HCT116 (cell line): ENCODE measurements around the gene ATP2A3. TPM values are rescaled to one million over a fixed set of nuclear protein-coding genes. Genes with fewer than 3 reads are reported as not detected.

Experiments
- ATAC-seq: fragments of 200-7000 bp; cut with Tn5 transposase; 2 replicates; pipeline ENCODE4 v1.9.1; 2020; ENCODE audit warnings: mild to moderate bottlenecking, moderate library complexity
- BruUV-seq: library from RNA; stranded (reverse); fragments of 400-500 nt; replicated peaks from 2 replicates; lab custom pipeline; 2021; lab: Mats Ljungman, UMichigan
- CTCF ChIA-PET: fragments of 300-600 bp; sonication (Branson Sonifier 250); formaldehyde crosslinking; loops from one replicate; lab custom pipeline; 2021; ENCODE audit warnings: antibody characterized with exemption; lab: Charles Lee
- POLR2A ChIA-PET: fragments of 300-600, 350-600 bp; sonication (Branson Sonifier 250); formaldehyde crosslinking; loops from one replicate; lab custom pipeline; 2021; ENCODE audit warnings: antibody characterized with exemption; lab: Charles Lee
- RAD21 ChIA-PET, 2 experiments: fragments of 300-600 bp; sonication (Branson Sonifier 250); formaldehyde crosslinking; loops; one replicate each; lab custom pipeline; 2023; ENCODE audit warnings: low total read pairs in 2 of 2; ENCODE audit not compliant: uncharacterized antibody in 2 of 2, unreplicated experiment in 2 of 2, low non-redundant PET in 1 of 2; lab: Charles Lee
- DNase-seq: peaks from one replicate; pipeline ENCODE4 v3.0.0-alpha.2; 2010; ENCODE audit warnings: low read depth, low spot score
- H2AFZ ChIP-seq: fragments of 200-600 bp; shearing (Covaris generic), sonication (generic); 2 replicates; pipeline ENCODE4 v1.6.1; 2017; ENCODE audit warnings: low read depth, mixed run types, mixed read lengths, antibody characterized with exemption, low read length; ENCODE audit not compliant: poor library complexity, severe bottlenecking
- H3K27ac ChIP-seq: 2 replicates; pipeline ENCODE4 v1.5.1; 2012; ENCODE audit warnings: low read depth, low read length
- H3K27me3 ChIP-seq: fragments of 200-600 bp; sonication (generic); 2 replicates; pipeline ENCODE4 v1.6.1; 2016; ENCODE audit warnings: mixed run types, low read length, mixed read lengths; ENCODE audit not compliant: insufficient read depth
- H3K36me3 ChIP-seq, 2 experiments: fragments of 200-500 bp in 1 of 2; fragments of 200-600 bp in 1 of 2; sonication (Bioruptor generic) in 1 of 2; sonication (generic) in 1 of 2; 2 replicates each; pipeline versions ENCODE4 v1.5.1 to v1.6.1; 2014 to 2016; ENCODE audit warnings: low read length in 2 of 2, inconsistent platforms in 1 of 2, mixed read lengths in 1 of 2, mixed run types in 1 of 2; ENCODE audit not compliant: insufficient read depth in 2 of 2, control insufficient read depth in 1 of 2
- H3K4me1 ChIP-seq, 2 experiments: fragments of 200-600 bp in 1 of 2; sonication (generic) in 1 of 2; 2 replicates each; pipeline versions ENCODE4 v1.5.1 to v1.6.1; 2012 to 2017; ENCODE audit warnings: low read length in 2 of 2, inconsistent platforms in 1 of 2, mild to moderate bottlenecking in 1 of 2, mixed read lengths in 1 of 2, mixed run types in 1 of 2, moderate library complexity in 1 of 2; ENCODE audit not compliant: insufficient read depth in 2 of 2, control insufficient read depth in 1 of 2
- H3K4me2 ChIP-seq: fragments of 200-600 bp; sonication (generic); 2 replicates; pipeline ENCODE4 v1.6.1; 2017; ENCODE audit warnings: mixed run types, low read length, mixed read lengths
- H3K4me3 ChIP-seq, 2 experiments: fragments of 200-600 bp in 1 of 2; sonication (generic) in 1 of 2; replicated peaks in 1 of 2; 2 replicates each; pipeline ENCODE4 v1.5.1; 2011 to 2016; ENCODE audit warnings: low read length in 2 of 2, control low read depth in 1 of 2, low read depth in 1 of 2, mild to moderate bottlenecking in 1 of 2, mixed read lengths in 1 of 2, mixed run types in 1 of 2
- H3K79me2 ChIP-seq: fragments of 200-600 bp; sonication (generic); 2 replicates; pipeline ENCODE4 v1.6.1; 2017; ENCODE audit warnings: mild to moderate bottlenecking, mixed run types, low read length, moderate library complexity, mixed read lengths; ENCODE audit not compliant: insufficient read depth
- H3K9ac ChIP-seq: fragments of 200-600 bp; sonication (generic); 2 replicates; pipeline ENCODE4 v1.6.1; 2016; ENCODE audit warnings: low read length, mixed read lengths
- H3K9me2 ChIP-seq: fragments of 200-600 bp; sonication (generic), shearing (Covaris generic); 2 replicates; pipeline ENCODE4 v1.6.1; 2017; ENCODE audit warnings: mixed run types, mild to moderate bottlenecking, moderate library complexity; ENCODE audit not compliant: insufficient read depth
- H3K9me3 ChIP-seq, 2 experiments: fragments of 200-500 bp in 1 of 2; fragments of 200-600 bp in 1 of 2; sonication (Bioruptor generic) in 1 of 2; sonication (generic) in 1 of 2; 2 replicates each; pipeline ENCODE4 v1.6.1; 2014 to 2017; ENCODE audit warnings: low read length in 2 of 2, mixed read lengths in 2 of 2, inconsistent platforms in 1 of 2, low read depth in 1 of 2, mild to moderate bottlenecking in 1 of 2, mixed run types in 1 of 2, moderate library complexity in 1 of 2; ENCODE audit not compliant: control insufficient read depth in 1 of 2, insufficient read depth in 1 of 2
- H4K20me1 ChIP-seq: fragments of 200-600 bp; sonication (generic), shearing (Covaris generic); 2 replicates; pipeline ENCODE4 v1.6.1; 2017; ENCODE audit warnings: mixed run types, mild to moderate bottlenecking, moderate library complexity; ENCODE audit not compliant: insufficient read depth
- CBX3 ChIP-seq: IDR thresholded peaks from 2 replicates; pipeline ENCODE4 v1.6.1; 2012; ENCODE audit warnings: low read depth
- CEBPB ChIP-seq: IDR thresholded peaks from 2 replicates; pipeline ENCODE4 v1.6.1; 2012; ENCODE audit warnings: low read depth
- CTCF ChIP-seq, 3 experiments: fragments of 200-600 bp in 1 of 3; sonication (generic) in 1 of 3; IDR thresholded peaks in 2 of 3; conservative IDR thresholded peaks in 1 of 3; 2 replicates each; pipeline ENCODE4 v1.5.1; 2012 to 2017; ENCODE audit warnings: low read depth in 2 of 3, low read length in 2 of 3, antibody characterized with exemption in 1 of 3, borderline replicate concordance in 1 of 3, control low read depth in 1 of 3, mild to moderate bottlenecking in 1 of 3, mixed read lengths in 1 of 3, mixed run types in 1 of 3, moderate library complexity in 1 of 3; ENCODE audit not compliant: insufficient read depth in 1 of 3
- EZH2 ChIP-seq: fragments of 200-600 bp; sonication (generic); IDR thresholded peaks from 2 replicates; pipeline ENCODE4 v1.6.1; 2017; ENCODE audit warnings: antibody characterized with exemption, mixed run types
- EZH2phosphoT487 ChIP-seq: fragments of 200-600 bp; IDR thresholded peaks from 2 replicates; pipeline ENCODE4 v1.6.1; 2018; ENCODE audit warnings: antibody characterized with exemption, borderline replicate concordance
- FOSL1 ChIP-seq: IDR thresholded peaks from 2 replicates; pipeline ENCODE4 v1.6.1; 2012; ENCODE audit warnings: low read depth
- JUND ChIP-seq: IDR thresholded peaks from 2 replicates; pipeline ENCODE4 v1.6.1; 2012
- POLR2A ChIP-seq: IDR thresholded peaks from 2 replicates; pipeline ENCODE4 v1.7.0; 2011; ENCODE audit warnings: borderline replicate concordance; ENCODE audit not compliant: insufficient read depth, insufficient read length; ENCODE audit errors: extremely low read depth
- POLR2AphosphoS5 ChIP-seq: IDR thresholded peaks from 2 replicates; pipeline ENCODE4 v1.6.1; 2011; ENCODE audit warnings: mild to moderate bottlenecking, low read depth, low read length, moderate library complexity
- RAD21 ChIP-seq: IDR thresholded peaks from 2 replicates; pipeline ENCODE4 v1.6.1; 2012; ENCODE audit warnings: low read depth, mild to moderate bottlenecking
- SIN3A ChIP-seq: IDR thresholded peaks from 2 replicates; pipeline ENCODE4 v1.6.1; 2012; ENCODE audit warnings: low read depth
- SP1 ChIP-seq: IDR thresholded peaks from 2 replicates; pipeline ENCODE4 v1.6.1; 2012; ENCODE audit warnings: low read depth
- SRF ChIP-seq: IDR thresholded peaks from 2 replicates; pipeline ENCODE4 v1.6.1; 2012; ENCODE audit warnings: low read depth
- YY1 ChIP-seq: IDR thresholded peaks from 2 replicates; pipeline ENCODE4 v1.6.1; 2011; ENCODE audit warnings: low read length, low read depth, moderate library complexity, mild to moderate bottlenecking; ENCODE audit not compliant: insufficient replicate concordance; ENCODE audit errors: extremely low read depth
- ZFX ChIP-seq: fragments of 450-650 bp; IDR thresholded peaks from 2 replicates; pipeline ENCODE4 v1.6.1; 2017
- ZNF274 ChIP-seq: fragments of 200-500 bp; sonication (Bioruptor generic); IDR thresholded peaks from 2 replicates; pipeline ENCODE4 v1.6.1; 2014; ENCODE audit warnings: mild to moderate bottlenecking, low read depth, low read length, inconsistent platforms
- intact Hi-C: fragments of 100-400 bp; cut with micrococcal nuclease; formaldehyde crosslinking; loops from 2 replicates; pipeline ENCODE4 v1.10.0; 2022
- total RNA-seq: library from RNA; stranded (reverse); gene quantifications from one replicate; pipeline ENCODE4 v1.2.1, GENCODE V29; 2021; ENCODE audit not compliant: unreplicated experiment
- TF ChIP-seq, protein P1 (sequence below): IDR thresholded peaks from 2 replicates; pipeline ENCODE4 v1.6.1; 2012
- TF ChIP-seq, protein P2 (sequence below): IDR thresholded peaks from 2 replicates; pipeline ENCODE4 v1.6.1; 2012; ENCODE audit warnings: low read depth
- TF ChIP-seq, protein P3 (sequence below): IDR thresholded peaks from 2 replicates; pipeline ENCODE4 v1.6.1; 2011; ENCODE audit warnings: mild to moderate bottlenecking, low read length, moderate library complexity; ENCODE audit not compliant: insufficient replicate concordance; ENCODE audit errors: extremely low read depth

ATP2A3 gene
- total RNA-seq, 1 experiment from 2014 or later: 23.1 TPM

DNA sequence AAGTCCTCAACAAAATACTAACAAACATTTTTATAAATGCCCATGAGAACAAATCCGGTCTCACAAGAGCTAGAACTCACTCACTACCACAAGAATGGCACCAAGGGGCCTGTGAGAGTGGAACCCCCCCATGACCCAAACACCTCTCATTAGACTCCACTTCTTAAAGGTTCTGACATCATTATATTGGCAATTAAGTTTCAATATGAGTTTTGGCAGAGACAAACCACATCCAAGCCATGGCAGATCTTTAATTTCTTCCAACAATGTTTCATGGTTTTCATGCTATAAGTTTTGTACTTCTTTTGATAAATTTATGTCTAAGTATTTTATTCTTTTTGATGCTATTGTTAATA is 30.0 kb upstream of the ATP2A3 start:
- Histone ChIP-seq H3K9ac (no peak overlapping the region), H4K20me1 (no peaks in the 10 kb centered on the region), H3K4me2 (no peak overlapping the region), H3K9me2 (no peaks in the 10 kb centered on the region), H3K4me1 (no peaks in the 10 kb centered on the region), H3K27ac (no peak overlapping the region), H2AFZ (no peak overlapping the region), H3K79me2 (no peaks in the 10 kb centered on the region), H3K36me3 (no peaks in the 10 kb centered on the region), H3K27me3 (no peaks in the 10 kb centered on the region), H3K9me3 (no peaks in the 10 kb centered on the region), H3K4me3 (no peak overlapping the region)
- intact Hi-C loops: no loop called here
- ChIA-PET RAD21 (no interaction called here), CTCF (no interaction called here), POLR2A (no interaction called here)
- no peak for TF ChIP-seq JUND
- TF ChIP-seq SRF: no peak
- no peak for TF ChIP-seq EZH2phosphoT487
- TF ChIP-seq CEBPB: no peak
- TF ChIP-seq CTCF (IDR thresholded peaks at IDR 0.05 in 2 of 3, conservative IDR thresholded peaks at IDR 0.05 in 1 of 3; ENCODE audit: borderline replicate concordance in 1 of 3, insufficient read depth in 1 of 3, low read depth in 2 of 3, low read length in 2 of 3): no peak
- TF ChIP-seq, protein P1, sequence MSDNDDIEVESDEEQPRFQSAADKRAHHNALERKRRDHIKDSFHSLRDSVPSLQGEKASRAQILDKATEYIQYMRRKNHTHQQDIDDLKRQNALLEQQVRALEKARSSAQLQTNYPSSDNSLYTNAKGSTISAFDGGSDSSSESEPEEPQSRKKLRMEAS: no peak
- no peak for TF ChIP-seq POLR2AphosphoS5
- TF ChIP-seq, protein P2, sequence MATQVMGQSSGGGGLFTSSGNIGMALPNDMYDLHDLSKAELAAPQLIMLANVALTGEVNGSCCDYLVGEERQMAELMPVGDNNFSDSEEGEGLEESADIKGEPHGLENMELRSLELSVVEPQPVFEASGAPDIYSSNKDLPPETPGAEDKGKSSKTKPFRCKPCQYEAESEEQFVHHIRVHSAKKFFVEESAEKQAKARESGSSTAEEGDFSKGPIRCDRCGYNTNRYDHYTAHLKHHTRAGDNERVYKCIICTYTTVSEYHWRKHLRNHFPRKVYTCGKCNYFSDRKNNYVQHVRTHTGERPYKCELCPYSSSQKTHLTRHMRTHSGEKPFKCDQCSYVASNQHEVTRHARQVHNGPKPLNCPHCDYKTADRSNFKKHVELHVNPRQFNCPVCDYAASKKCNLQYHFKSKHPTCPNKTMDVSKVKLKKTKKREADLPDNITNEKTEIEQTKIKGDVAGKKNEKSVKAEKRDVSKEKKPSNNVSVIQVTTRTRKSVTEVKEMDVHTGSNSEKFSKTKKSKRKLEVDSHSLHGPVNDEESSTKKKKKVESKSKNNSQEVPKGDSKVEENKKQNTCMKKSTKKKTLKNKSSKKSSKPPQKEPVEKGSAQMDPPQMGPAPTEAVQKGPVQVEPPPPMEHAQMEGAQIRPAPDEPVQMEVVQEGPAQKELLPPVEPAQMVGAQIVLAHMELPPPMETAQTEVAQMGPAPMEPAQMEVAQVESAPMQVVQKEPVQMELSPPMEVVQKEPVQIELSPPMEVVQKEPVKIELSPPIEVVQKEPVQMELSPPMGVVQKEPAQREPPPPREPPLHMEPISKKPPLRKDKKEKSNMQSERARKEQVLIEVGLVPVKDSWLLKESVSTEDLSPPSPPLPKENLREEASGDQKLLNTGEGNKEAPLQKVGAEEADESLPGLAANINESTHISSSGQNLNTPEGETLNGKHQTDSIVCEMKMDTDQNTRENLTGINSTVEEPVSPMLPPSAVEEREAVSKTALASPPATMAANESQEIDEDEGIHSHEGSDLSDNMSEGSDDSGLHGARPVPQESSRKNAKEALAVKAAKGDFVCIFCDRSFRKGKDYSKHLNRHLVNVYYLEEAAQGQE: no peak
- TF ChIP-seq, protein P3, sequence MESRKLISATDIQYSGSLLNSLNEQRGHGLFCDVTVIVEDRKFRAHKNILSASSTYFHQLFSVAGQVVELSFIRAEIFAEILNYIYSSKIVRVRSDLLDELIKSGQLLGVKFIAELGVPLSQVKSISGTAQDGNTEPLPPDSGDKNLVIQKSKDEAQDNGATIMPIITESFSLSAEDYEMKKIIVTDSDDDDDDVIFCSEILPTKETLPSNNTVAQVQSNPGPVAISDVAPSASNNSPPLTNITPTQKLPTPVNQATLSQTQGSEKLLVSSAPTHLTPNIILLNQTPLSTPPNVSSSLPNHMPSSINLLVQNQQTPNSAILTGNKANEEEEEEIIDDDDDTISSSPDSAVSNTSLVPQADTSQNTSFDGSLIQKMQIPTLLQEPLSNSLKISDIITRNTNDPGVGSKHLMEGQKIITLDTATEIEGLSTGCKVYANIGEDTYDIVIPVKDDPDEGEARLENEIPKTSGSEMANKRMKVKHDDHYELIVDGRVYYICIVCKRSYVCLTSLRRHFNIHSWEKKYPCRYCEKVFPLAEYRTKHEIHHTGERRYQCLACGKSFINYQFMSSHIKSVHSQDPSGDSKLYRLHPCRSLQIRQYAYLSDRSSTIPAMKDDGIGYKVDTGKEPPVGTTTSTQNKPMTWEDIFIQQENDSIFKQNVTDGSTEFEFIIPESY: no peak
- no peak for TF ChIP-seq POLR2A
- TF ChIP-seq RAD21: no peak
- TF ChIP-seq SP1: no peak
- TF ChIP-seq YY1: no peak
- no peak for TF ChIP-seq FOSL1
- TF ChIP-seq ZNF274: no peak
- TF ChIP-seq ZFX: no peak
- TF ChIP-seq CBX3: no peak
- TF ChIP-seq EZH2: no peak
- TF ChIP-seq SIN3A: no peak
- BruUV-seq: no TSS peak
- DNase-seq (no peak), ATAC-seq (no peak)
